ENCODE results near the gene LMF2.

Gene LMF2

GRCh38 chr22:50456026-50456425, 51.5 kb downstream of the LMF2 start:
- H3K36me3 ChIP-seq (ENCODE audit: control insufficient read depth in 2 of 2, insufficient read depth in 1 of 2, low read length in 2 of 2) = peaks cover 26 to 86% of the 10 kb centered on the region in 2 experiments
- ChIA-PET CTCF (interaction anchor here (1.4 to 1.6 kb wide), 2 partner anchors 14 to 165 kb away, joined by 3 to 7 read pairs; no protein-coding TSS in a partner anchor), POLR2A (interaction anchor here (1.6 kb wide), 1 partner anchor 70 kb away, joined by 4 read pairs; the partner anchor contains the start of gene SCO2)
- no peaks in the 10 kb centered on the region for H3K9me3 ChIP-seq (ENCODE audit: control insufficient read depth, insufficient read depth, low read depth, low read length)
- TF ChIP-seq ZNF580 (tag by site-specific recombination; IDR thresholded peaks at IDR 0.05) (no peak), SP2 (tag by site-specific recombination; IDR thresholded peaks at IDR 0.05) (peak; percentile 43)
- H3K4me1 ChIP-seq (ENCODE audit: control insufficient read depth, insufficient read depth, low read length) = no peaks in the 10 kb centered on the region
- no peak overlapping the region for H3K4me3 ChIP-seq (ENCODE audit: low read depth, low read length)
- H3K27ac ChIP-seq (ENCODE audit: extremely low read depth, low read depth, low read length) = no peak overlapping the region

GRCh38 chr22:50455201-50455600, 52.3 kb downstream of the LMF2 start:
- peaks cover 34 to 85% of the 10 kb centered on the region in 2 experiments for H3K36me3 ChIP-seq (ENCODE audit: control insufficient read depth in 2 of 2, insufficient read depth in 1 of 2, low read length in 2 of 2)
- H3K4me1 ChIP-seq (ENCODE audit: control insufficient read depth, insufficient read depth, low read length) = no peaks in the 10 kb centered on the region
- ChIA-PET CTCF (no interaction called here), POLR2A (interaction anchor here (1.6 kb wide), 1 partner anchor 71 kb away, joined by 4 read pairs; the partner anchor contains the start of gene SCO2)
- H3K27ac ChIP-seq (ENCODE audit: extremely low read depth, low read depth, low read length) = no peak overlapping the region
- H3K9me3 ChIP-seq (ENCODE audit: control insufficient read depth, insufficient read depth, low read depth, low read length) = no peaks in the 10 kb centered on the region
- TF ChIP-seq ELK4 (IDR thresholded peaks at IDR 0.05; ENCODE audit: borderline replicate concordance, low read depth, low read length) = no peak
- no peak for TF ChIP-seq ZNF184 (tag by site-specific recombination; IDR thresholded peaks at IDR 0.05)
- no peak for TF ChIP-seq SP7 (tag by site-specific recombination; IDR thresholded peaks at IDR 0.05)
- no peak for TF ChIP-seq ZNF391 (tag by site-specific recombination; IDR thresholded peaks at IDR 0.05; ENCODE audit: borderline replicate concordance, low read depth)
- TF ChIP-seq GLI2 (tag by site-specific recombination; IDR thresholded peaks at IDR 0.05; ENCODE audit: borderline replicate concordance, low read depth) = no peak
- no peak for TF ChIP-seq ZNF510 (tag by site-specific recombination; IDR thresholded peaks at IDR 0.05; ENCODE audit: insufficient replicate concordance)
- no peak for TF ChIP-seq ZNF518A (tag by site-specific recombination; conservative IDR thresholded peaks at IDR 0.05; ENCODE audit: low read depth)
- TF ChIP-seq ZNF169 (tag by site-specific recombination; IDR thresholded peaks at IDR 0.05) = no peak
- no peak for TF ChIP-seq ZNF211 (tag by site-specific recombination; IDR thresholded peaks at IDR 0.05; ENCODE audit: low read depth)
- TF ChIP-seq ZBTB1 (tag by site-specific recombination; IDR thresholded peaks at IDR 0.05) = no peak
- no peak for TF ChIP-seq ZBTB44 (tag by site-specific recombination; IDR thresholded peaks at IDR 0.05)
- no peak for TF ChIP-seq ZNF555 (tag by site-specific recombination; conservative IDR thresholded peaks at IDR 0.05)
- no peak for TF ChIP-seq ZBTB20 (tag by site-specific recombination; IDR thresholded peaks at IDR 0.05)
- TF ChIP-seq ZNF548 (tag by site-specific recombination; IDR thresholded peaks at IDR 0.05) = no peak
- no peak for TF ChIP-seq ZNF677 (tag by site-specific recombination; IDR thresholded peaks at IDR 0.05)
- no peak for TF ChIP-seq ZBTB48 (tag by site-specific recombination; IDR thresholded peaks at IDR 0.05)
- TF ChIP-seq HOXA7 (CRISPR knock-in tag; IDR thresholded peaks at IDR 0.05; ENCODE audit: borderline replicate concordance) = no peak
- no peak for TF ChIP-seq FEZF1 (tag by site-specific recombination; IDR thresholded peaks at IDR 0.05)
- no peak overlapping the region for H3K4me3 ChIP-seq (ENCODE audit: low read depth, low read length)
